GM12801 (cell line): ENCODE measurements around the gene ARID3A.

Experiments used
- CTCF ChIP-seq: IDR thresholded peaks from one replicate; pipeline ENCODE4 v1.5.1; 2011; ENCODE audit warnings: control low read depth; ENCODE audit not compliant: insufficient read length; ENCODE audit errors: extremely low read depth

ARID3A gene

GRCh38 chr19:925526-926322 lies at the start of gene ARID3A:
Gene ARID3A, plus strand, starts transcription at chr19:926035. Its CDS starts 3,494 bp downstream, at chr19:929529.
- TF ChIP-seq CTCF: no peak

DNA sequence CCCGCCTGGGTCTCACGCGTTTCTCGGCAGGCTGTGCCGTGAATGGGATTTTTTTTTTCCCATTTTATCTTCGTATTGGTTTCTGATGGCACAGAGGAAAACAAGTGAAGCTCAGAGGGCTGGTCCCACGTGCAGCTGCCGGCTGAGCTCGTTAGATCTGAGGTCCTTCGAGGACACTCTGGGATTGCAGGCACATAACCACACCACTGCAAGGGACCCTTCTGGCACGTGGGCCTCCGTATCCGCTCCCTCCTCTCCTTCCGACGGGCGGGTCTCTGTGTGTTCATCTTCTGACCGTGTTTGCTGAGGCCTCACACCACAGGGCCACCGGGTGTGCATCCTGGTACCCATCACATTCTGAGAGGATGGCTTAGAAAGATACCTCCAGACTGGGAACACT lies 49.7 kb upstream of the ARID3A start:
- TF ChIP-seq CTCF: no peak

DNA sequence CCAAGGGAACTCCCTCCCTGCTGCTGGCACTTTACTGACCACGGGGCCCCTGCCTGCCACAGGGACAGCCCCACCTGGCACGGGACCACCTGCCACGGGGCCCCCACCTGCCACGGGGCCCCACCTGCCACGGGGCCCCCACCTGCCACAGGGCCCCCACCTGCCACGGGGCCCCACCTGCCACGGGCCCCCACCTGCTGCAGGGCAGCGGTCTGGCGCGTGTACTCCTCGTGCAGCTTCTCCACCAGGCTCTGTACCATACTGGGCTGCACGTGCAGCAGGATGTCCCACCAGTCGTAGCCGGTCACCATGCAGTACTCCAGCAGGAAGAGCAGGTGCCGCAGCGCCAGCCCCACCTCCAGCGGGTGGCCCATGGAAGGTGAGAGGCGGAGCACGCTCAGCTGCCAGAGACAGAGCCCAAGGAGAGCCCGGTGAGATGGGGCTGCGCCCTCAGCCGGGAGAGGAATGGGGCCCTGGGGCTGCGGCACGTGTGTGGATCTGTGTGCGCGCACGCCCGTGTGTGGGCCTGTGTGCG lies 49.0 kb upstream of the ARID3A start:
- no peak for TF ChIP-seq CTCF

DNA sequence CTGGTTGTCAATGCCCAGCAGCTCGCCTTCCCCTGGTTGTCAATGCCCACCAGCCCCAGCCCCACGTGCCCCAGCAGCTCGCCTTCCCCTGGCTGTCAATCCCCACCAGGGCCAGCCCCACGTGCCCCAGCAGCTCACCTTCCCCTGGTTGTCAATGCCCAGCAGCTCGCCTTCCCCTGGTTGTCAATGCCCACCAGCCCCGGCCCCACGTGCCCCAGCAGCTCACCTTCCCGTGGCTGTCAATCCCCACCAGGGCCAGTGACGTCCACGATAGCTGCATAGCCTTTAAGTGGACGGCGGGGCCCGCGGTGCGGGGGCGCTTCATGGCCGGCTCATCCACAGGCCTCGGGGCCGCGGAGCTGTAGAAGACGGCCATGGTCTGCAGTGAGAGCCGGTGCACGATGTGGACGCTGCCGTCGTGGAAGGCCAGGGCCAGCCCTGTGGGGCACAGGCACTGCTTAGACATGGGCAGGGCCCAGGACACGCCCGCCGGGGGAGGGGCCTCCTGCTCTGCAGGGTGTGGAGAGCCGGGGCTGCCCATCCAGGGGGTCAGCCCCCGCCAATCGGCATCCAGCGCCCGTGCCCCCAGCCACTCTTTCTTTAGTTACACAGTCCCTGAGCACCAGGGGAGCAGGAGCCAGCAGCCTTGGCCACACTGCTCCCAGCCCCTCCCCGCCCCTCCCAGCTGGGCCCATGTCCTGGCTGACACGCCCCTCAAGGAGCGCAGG lies 46.0 kb upstream of the ARID3A start:
- no peak for TF ChIP-seq CTCF

DNA sequence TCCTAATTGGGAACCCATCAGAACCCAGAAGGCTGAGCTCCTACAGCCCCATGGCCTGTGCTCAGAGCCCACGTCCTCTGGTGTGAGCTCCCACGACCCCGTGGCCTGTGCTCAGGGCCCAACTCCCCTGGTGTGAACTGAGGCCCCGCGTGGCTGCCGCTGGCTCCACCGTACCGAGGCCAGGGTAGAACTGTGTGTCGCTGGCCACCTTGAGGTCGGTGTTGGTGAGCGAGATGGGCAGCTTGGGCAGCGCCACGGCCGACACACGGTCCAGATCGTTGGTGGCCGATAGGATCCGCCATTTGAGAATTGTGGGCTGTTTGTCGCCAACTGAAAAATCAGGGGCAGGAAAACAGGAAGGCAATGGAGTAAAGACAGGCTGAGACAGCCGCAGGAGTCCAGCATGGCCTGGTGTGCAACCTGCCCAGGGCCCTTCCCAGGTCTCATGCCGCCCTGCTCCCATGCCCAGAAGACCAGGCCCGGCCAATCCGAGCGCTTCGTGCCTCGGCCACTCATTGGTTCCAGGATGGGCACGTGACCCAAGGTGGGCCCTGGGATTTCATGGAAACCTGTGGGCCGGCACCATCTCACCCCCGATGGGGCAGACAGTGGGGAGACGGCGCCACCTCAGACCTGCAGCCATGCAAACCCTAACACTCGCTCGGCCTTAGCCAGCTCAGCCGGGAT lies 44.3 kb upstream of the ARID3A start:
- no peak for TF ChIP-seq CTCF

DNA sequence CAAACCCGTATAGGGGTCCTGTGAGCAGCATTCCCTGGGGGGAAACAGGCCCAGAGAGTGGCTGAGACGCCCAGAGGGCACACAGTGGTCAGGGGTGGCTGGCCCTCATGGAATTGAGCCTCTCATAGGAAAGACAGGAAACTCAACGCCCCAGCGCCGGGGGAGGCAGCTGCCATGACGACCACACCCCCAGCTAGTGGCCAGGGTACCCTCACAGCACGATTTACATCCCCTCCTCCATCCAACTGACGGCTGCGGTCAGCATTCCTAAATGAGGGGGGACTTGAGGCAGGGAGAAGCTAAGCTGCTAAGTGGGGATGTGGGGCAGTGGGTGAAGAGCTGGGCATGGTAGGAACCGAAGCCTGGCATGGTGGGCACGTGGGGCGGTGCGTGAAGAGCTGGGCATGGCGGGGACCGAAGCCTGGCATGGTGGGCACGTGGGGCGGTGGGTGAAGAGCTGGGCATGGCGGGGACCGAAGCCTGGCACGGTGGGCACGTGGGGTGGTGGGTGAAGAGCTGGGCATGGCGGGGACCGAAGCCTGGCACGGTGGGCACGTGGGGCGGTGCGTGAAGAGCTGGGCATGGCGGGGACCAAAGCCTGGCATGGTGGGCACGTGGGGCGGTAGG lies 42.9 kb upstream of the ARID3A start:
- TF ChIP-seq CTCF: no peak
